Measurements from ENCODE around the gene ZSWIM4. TPM values are rescaled to one million over a fixed set of nuclear protein-coding genes. Genes with fewer than 3 reads are reported as not detected.

ZSWIM4 gene
- total and polyA plus RNA-seq, 2 of the 4 experiments (the other 2 are of a cell fraction), result 2.2 to 6.2 TPM

DNA sequence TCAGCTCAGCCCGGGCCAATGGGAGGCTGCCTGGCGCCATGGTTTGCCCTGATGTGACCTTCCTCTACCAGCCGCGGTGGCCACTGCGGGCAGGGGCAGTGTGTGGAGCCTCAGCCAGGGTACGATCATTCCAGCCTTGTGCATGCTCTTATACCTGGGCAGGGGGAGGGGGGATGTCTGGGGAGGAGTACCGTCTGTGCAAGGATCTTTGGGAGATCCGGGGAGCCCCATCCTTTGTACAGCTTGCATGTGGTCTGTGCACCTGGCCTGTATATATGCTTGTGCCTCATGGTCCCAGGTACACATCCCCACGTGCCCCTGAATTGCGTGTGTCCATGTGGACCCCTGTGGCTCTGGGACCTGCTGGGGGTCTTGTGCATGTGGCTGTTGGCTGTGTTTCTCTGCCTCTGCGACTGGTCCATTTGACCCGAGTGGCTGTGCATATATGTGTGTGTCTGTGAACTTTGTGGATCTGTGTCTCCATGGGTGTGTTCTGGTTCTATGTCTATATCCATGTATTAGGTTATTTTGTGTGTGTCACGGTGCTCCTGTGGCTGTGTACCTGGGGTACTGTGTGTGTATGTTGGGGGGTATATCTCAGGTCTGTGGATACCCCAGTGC is 68.9 kb downstream of the ZSWIM4 start:
- no peak overlapping the region; the same call in 2 of the 3 replicates for H2BK15ac ChIP-seq (ENCODE audit: low read depth, low read length)
- no peak overlapping the region for H3K9ac ChIP-seq (ENCODE audit: low read depth, low read length)
- in situ Hi-C loops (cut with MboI; ENCODE audit: low sequenced_read_pairs) (loop anchor here (5.0 to 25.0 kb wide), 3 partner anchors 82 to 577 kb away; no protein-coding TSS in a partner anchor), intact Hi-C loops (cut with micrococcal nuclease) (loop anchor here (5.0 kb wide), 1 partner anchor 132 kb away; no protein-coding TSS in a partner anchor), dilution Hi-C loops (cut with HindIII; ENCODE audit: low sequenced_read_pairs, unreplicated experiment) (no loop called here)
- ATAC-seq (ENCODE audit: low read depth) (no peak), DNase-seq (no peak)
- H3K4me1 ChIP-seq (ENCODE audit: control insufficient read depth, insufficient read depth, low read length), result peaks cover 13% of the 10 kb centered on the region
- no peak overlapping the region for H3K4me2 ChIP-seq (ENCODE audit: low read depth, low read length)
- peaks cover 14 to 47% of the 10 kb centered on the region in 2 experiments; a peak in 3 of 4 replicates for H3K79me1 ChIP-seq (ENCODE audit: low read depth in 1 of 2, low read length in 2 of 2)
- peaks cover 9% of the 10 kb centered on the region for H3K9me1 ChIP-seq (ENCODE audit: insufficient read depth, low read length)
- H4K8ac ChIP-seq (ENCODE audit: low read depth in 2 of 2, low read length in 2 of 2), result peak overlapping the region in 1 of 2 experiments; percentile 42; a peak in 1 of 4 replicates
- peak overlapping the region; percentile 15 for H2AK9ac ChIP-seq (replicated peaks; ENCODE audit: low read depth, low read length, poor library complexity)
- H3K9me3 ChIP-seq (ENCODE audit: control insufficient read depth, insufficient read depth, low read length), result no peaks in the 10 kb centered on the region
- peak overlapping the region; percentile 44; the same call in 1 of the 2 replicates for H3K23ac ChIP-seq (ENCODE audit: low read depth, low read length)
- H4K20me1 ChIP-seq (ENCODE audit: insufficient read depth, low read length), result no peaks in the 10 kb centered on the region
- no peak for TF ChIP-seq CHD1 (IDR thresholded peaks at IDR 0.05; ENCODE audit: low read depth, low read length)
- ChIA-PET POLR2A (ENCODE audit: unreplicated experiment) (no interaction called here), CTCF (interaction anchor here (1.0 kb wide), 1 partner anchor 28 kb away, joined by 5 read pairs; no protein-coding TSS in a partner anchor)
- H2AFZ ChIP-seq (replicated peaks; ENCODE audit: low read length, poor library complexity), result peak overlapping the region; percentile 74
- H3K18ac ChIP-seq (ENCODE audit: low read depth, low read length), result no peak overlapping the region
- H3K14ac ChIP-seq (replicated peaks; ENCODE audit: low read depth, low read length), result no peak overlapping the region
- H4K5ac ChIP-seq (ENCODE audit: low read depth, low read length), result no peak overlapping the region
- no peak overlapping the region for H2BK5ac ChIP-seq (ENCODE audit: low read depth, low read length, poor library complexity, severe bottlenecking)
- H2AK5ac ChIP-seq (ENCODE audit: low read depth, low read length), result peak overlapping the region; percentile 74
- no peaks in the 10 kb centered on the region for H3K27me3 ChIP-seq (ENCODE audit: control insufficient read depth, insufficient read depth, low read length)
- H2BK20ac ChIP-seq (ENCODE audit: low read depth, low read length), result peak overlapping the region; percentile 16; the same call in 1 of the 2 replicates
- H3K36me3 ChIP-seq (ENCODE audit: control insufficient read depth, insufficient read depth, low read length), result no peaks in the 10 kb centered on the region
- H3K4me3 ChIP-seq (ENCODE audit: insufficient read depth, low read depth, low read length), result no peak overlapping the region
- H4K91ac ChIP-seq (ENCODE audit: insufficient read depth, low read depth, low read length), result peak overlapping the region; percentile 48
- peak overlapping the region; percentile 37 for H3K4ac ChIP-seq (ENCODE audit: low read depth, low read length)
- no TSS peak for BruUV-seq (replicated peaks)
- WGBS, 2 experiments (ENCODE audit: extremely low coverage in 2 of 2, insufficient read length in 1 of 2), result 56% methylated on average over 4 of the region's 13 CpGs; no CpG with 5 or more reads in 1 of the 2 experiments
- peak overlapping the region; percentile 12; the same call in 1 of the 2 replicates for H2BK120ac ChIP-seq (ENCODE audit: low read depth, low read length)
- H3K56ac ChIP-seq (ENCODE audit: extremely low read depth, insufficient read depth, low read length), result no peak overlapping the region
- no peak overlapping the region; the same call in 1 of the 2 replicates for H3K27ac ChIP-seq (ENCODE audit: insufficient read depth, low read length)
